Stimulated activated memory B cell treated with anti-CD40 and anti-IgM and Interleukin-4, amounts not matched to agents 10 μg/mL and 1 μg/mL and 100 μg/mL, for 72 hours (primary cell): Measurements from ENCODE around the gene TNRC6B.

ENCODE experiments used
- ATAC-seq: fragments of 150-1000 bp; cut with Tn5 transposase; 2 replicates; pipeline ENCODE4 v1.10.0; 2021
- H3K27ac Mint-ChIP-seq: one replicate; pipeline ENCODE4 v1.8.0; 2022; ENCODE audit warnings: mild to moderate bottlenecking, mixed read lengths
- H3K27me3 Mint-ChIP-seq: one replicate; pipeline ENCODE4 v1.8.0; 2022; ENCODE audit warnings: mixed read lengths
- H3K36me3 Mint-ChIP-seq: one replicate; pipeline ENCODE4 v1.8.0; 2022; ENCODE audit warnings: mixed read lengths
- H3K4me1 Mint-ChIP-seq: one replicate; pipeline ENCODE4 v1.8.0; 2022; ENCODE audit warnings: mixed read lengths
- H3K4me3 Mint-ChIP-seq: one replicate; pipeline ENCODE4 v1.8.0; 2022; ENCODE audit warnings: mild to moderate bottlenecking, moderate library complexity, mixed read lengths
- H3K9me3 Mint-ChIP-seq: one replicate; pipeline ENCODE4 v1.8.0; 2022; ENCODE audit warnings: mixed read lengths

TNRC6B gene

DNA sequence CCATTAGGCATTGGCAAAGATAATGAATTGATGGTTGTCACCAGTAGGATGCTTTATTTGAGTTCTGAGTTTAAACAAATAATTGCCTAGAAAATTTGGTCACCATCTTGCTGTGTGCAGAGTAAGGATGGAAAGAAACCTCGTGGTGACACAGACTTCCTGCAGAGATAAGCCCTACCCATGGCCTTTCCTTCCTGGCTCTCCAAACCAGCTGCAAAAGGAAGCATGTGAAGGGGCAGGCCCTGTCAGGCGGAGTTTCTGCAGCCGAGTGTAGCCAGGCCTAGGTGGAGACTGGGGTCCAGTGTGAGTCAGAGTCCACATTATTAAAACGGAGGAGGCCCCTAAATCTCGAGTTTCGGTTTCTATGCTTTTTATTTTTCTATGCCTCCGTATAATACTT, 85.5 kb downstream of the TNRC6B start:
- Mint-ChIP-seq H3K27ac (no peak overlapping the region), H3K4me3 (no peak overlapping the region), H3K4me1 (peaks cover 15% of the 10 kb centered on the region), H3K27me3 (no peaks in the 10 kb centered on the region), H3K36me3 (peaks cover 50% of the 10 kb centered on the region), H3K9me3 (no peaks in the 10 kb centered on the region)
- ATAC-seq = no peak

- H3K4me1 Mint-ChIP-seq = peaks cover 15% of the 10 kb centered on the region
- ATAC-seq = no peak
- H3K9me3 Mint-ChIP-seq = no peaks in the 10 kb centered on the region
- H3K27ac Mint-ChIP-seq = peak overlapping the region; percentile 65
- H3K4me3 Mint-ChIP-seq = no peak overlapping the region
- H3K27me3 Mint-ChIP-seq = no peaks in the 10 kb centered on the region
- H3K36me3 Mint-ChIP-seq = peaks cover 48% of the 10 kb centered on the region
Measured at GRCh38 chr22:40265783-40266182, 88.1 kb downstream of the TNRC6B start.

DNA sequence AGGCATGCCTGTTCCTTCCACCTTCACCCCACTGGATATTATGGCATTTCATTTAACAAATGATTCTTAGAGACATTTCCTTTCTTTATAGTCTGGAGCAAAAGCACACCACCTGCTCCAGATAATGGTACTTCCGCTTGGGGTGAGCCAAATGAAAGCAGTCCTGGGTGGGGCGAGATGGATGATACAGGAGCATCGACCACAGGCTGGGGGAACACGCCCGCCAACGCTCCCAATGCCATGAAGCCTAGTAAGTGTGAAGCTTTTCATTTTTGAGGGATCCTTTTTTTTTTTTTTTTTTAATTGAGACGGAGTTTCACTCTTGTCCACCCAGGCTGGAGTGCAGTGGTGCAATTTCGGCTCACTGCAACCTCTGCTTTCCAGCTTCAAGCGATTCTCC, 92.3 kb downstream of the TNRC6B start:
- Mint-ChIP-seq H3K4me1 (peaks cover 12% of the 10 kb centered on the region), H3K27ac (no peak overlapping the region), H3K27me3 (no peaks in the 10 kb centered on the region), H3K36me3 (peaks cover 44% of the 10 kb centered on the region), H3K4me3 (no peak overlapping the region), H3K9me3 (no peaks in the 10 kb centered on the region)
- ATAC-seq = no peak

DNA sequence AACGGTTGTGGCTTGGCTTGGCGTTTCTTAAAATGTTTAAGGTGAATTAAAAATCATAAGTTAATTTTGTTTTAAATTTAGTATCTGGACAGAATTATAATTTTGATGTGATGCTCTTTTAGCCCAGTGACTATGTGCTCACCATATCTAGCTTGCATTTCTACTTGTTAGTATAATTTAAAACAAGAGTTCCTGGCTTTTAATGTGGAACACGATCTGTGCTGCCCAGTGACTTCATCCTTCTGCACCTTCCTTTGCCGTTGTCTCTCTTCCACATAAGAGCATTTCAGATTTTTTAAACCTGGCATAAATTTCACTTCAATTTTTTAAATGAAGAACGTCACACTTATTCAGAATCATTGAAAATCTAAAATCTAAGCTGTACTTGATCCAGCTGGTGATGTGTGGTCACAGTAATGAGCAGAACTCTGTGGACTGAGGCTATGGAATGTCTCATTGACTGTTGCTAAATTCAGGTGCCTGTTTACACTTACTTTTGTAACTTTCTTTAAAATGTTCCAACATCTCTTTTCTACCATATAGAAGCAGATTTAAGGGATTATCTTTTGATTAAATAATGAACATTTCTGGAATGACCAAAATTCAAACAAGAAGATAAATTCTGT, 93.1 kb downstream of the TNRC6B start:
- Mint-ChIP-seq H3K27ac (no peak overlapping the region), H3K36me3 (peaks cover 36% of the 10 kb centered on the region), H3K27me3 (no peaks in the 10 kb centered on the region), H3K4me1 (peaks cover 10% of the 10 kb centered on the region), H3K9me3 (no peaks in the 10 kb centered on the region), H3K4me3 (no peak overlapping the region)
- no peak for ATAC-seq

- no peaks in the 10 kb centered on the region for H3K9me3 Mint-ChIP-seq
Measured at GRCh38 chr22:40271440-40271839, 93.7 kb downstream of the TNRC6B start.

GRCh38 chr22:40273319-40273718, 95.6 kb downstream of the TNRC6B start:
- Mint-ChIP-seq H3K4me1 (peaks cover 15% of the 10 kb centered on the region), H3K36me3 (peaks cover 33% of the 10 kb centered on the region)

More at GRCh38 chr22:40271440-40271839, 93.7 kb downstream of the TNRC6B start:
- Mint-ChIP-seq H3K27ac (no peak overlapping the region), H3K4me1 (peaks cover 12% of the 10 kb centered on the region), H3K27me3 (no peaks in the 10 kb centered on the region), H3K4me3 (no peak overlapping the region), H3K36me3 (peaks cover 30% of the 10 kb centered on the region)
- ATAC-seq = no peak

DNA sequence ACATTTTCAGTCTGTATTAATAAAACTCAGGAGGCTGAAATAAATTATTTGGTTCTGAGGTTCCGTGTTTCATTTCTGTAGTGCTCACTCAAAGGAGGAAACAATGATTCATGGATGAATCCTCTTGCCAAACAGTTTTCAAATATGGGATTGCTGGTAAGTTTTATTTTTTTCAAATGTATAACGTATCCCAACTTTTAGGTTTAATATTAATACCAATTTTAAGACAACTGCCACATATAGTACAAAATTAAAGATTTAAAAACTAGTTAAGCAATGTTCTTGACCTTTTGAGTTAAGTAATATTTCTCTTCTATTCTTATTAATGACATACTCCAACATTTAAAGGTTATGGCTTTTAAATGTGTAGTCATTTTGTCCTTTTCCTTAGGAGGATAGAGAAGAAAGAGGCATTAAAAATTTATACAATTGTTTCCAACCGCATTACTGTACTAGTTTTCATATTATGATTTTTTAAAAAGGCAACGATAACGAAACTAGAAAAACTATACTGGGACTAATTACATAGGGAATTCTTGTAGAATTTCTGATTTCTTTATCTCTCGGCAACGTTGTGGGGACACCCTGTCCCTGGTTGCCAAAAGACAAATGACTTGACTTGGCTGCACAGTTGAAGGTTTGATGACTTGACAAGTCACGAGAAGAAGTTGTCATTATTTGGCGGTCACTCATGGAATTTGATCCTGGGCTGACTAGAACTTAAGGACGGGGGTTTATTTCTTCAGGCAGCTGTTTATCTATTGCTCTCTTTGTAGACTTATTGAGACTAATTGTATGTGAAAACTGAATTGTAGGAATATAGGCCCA, 99.5 kb downstream of the TNRC6B start:
- ATAC-seq = no peak
- Mint-ChIP-seq H3K27me3 (no peaks in the 10 kb centered on the region), H3K36me3 (peaks cover 41% of the 10 kb centered on the region), H3K4me3 (no peak overlapping the region), H3K4me1 (peaks cover 15% of the 10 kb centered on the region), H3K9me3 (no peaks in the 10 kb centered on the region), H3K27ac (peak overlapping the region; percentile 87)

More at GRCh38 chr22:40273319-40273718, 95.6 kb downstream of the TNRC6B start:
- ATAC-seq = no peak
- no peak overlapping the region for H3K4me3 Mint-ChIP-seq
- H3K27me3 Mint-ChIP-seq = no peaks in the 10 kb centered on the region
- H3K27ac Mint-ChIP-seq = no peak overlapping the region
- H3K9me3 Mint-ChIP-seq = no peaks in the 10 kb centered on the region

DNA sequence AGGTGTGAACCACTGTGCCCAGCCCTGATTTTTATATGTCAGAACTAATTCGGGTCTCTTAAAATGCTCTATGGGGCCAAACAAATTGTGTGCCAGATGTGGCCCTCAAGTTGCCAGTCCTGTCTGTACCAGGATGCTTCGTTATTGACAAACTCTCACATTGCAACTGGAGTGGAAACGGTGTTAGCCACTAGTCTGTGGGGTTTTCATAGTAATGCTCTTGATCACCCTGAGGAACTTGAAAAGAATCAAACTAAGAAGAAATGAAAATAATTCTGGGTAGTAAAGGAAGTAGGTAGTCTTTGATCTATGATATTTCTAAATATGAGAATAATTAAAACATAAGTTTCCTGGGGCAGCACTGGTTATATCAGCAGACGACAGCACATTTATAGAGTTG, 101.3 kb downstream of the TNRC6B start:
- H3K4me3 Mint-ChIP-seq = no peak overlapping the region
- peaks cover 34% of the 10 kb centered on the region for H3K36me3 Mint-ChIP-seq
- H3K4me1 Mint-ChIP-seq = peaks cover 15% of the 10 kb centered on the region
- no peaks in the 10 kb centered on the region for H3K27me3 Mint-ChIP-seq
- H3K9me3 Mint-ChIP-seq = no peaks in the 10 kb centered on the region
- ATAC-seq = no peak
- no peak overlapping the region for H3K27ac Mint-ChIP-seq

- Mint-ChIP-seq H3K27me3 (no peaks in the 10 kb centered on the region), H3K4me3 (no peak overlapping the region), H3K36me3 (peaks cover 47% of the 10 kb centered on the region), H3K9me3 (no peaks in the 10 kb centered on the region), H3K27ac (no peak overlapping the region), H3K4me1 (no peaks in the 10 kb centered on the region)
- ATAC-seq = no peak
Measured at GRCh38 chr22:40281717-40282116, 104.0 kb downstream of the TNRC6B start.

- peaks cover 52% of the 10 kb centered on the region for H3K36me3 Mint-ChIP-seq
- no peaks in the 10 kb centered on the region for H3K27me3 Mint-ChIP-seq
- H3K4me3 Mint-ChIP-seq = no peak overlapping the region
- no peak overlapping the region for H3K27ac Mint-ChIP-seq
- H3K4me1 Mint-ChIP-seq = peaks cover 19% of the 10 kb centered on the region
- ATAC-seq = no peak
- no peaks in the 10 kb centered on the region for H3K9me3 Mint-ChIP-seq
Measured at GRCh38 chr22:40285513-40285912, 107.8 kb downstream of the TNRC6B start.

DNA sequence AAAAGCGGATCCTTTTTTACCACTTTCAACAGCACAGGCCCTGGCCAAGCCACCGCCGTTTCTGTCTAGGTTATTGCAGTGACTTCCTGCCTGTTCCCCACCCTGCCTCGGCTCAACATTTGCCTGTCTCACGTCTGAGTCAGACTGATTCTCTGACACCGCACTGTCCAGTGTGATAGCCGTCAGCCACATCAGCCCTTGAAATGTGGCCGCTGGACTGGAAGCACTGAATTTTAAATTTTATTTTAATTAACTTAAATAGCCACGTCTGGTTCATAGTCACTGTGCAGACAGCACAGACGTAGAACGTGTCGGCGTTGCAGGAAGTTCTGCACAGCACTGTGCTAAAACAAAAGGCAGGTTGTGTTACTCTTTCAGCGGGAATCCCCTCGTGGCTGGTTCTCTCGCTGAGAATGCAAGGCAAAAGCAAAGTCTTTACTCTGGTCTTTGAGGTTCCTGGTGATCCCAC, 112.3 kb downstream of the TNRC6B start:
- H3K4me1 Mint-ChIP-seq = peaks cover 27% of the 10 kb centered on the region
- H3K27me3 Mint-ChIP-seq = no peaks in the 10 kb centered on the region
- H3K4me3 Mint-ChIP-seq = peak overlapping the region; percentile 44
- peaks cover 40% of the 10 kb centered on the region for H3K36me3 Mint-ChIP-seq
- peak; percentile 96 for ATAC-seq
- H3K27ac Mint-ChIP-seq = peak overlapping the region; percentile 81
- H3K9me3 Mint-ChIP-seq = no peaks in the 10 kb centered on the region

- peak overlapping the region; percentile 81 for H3K27ac Mint-ChIP-seq
- ATAC-seq = no peak
- peaks cover 44% of the 10 kb centered on the region for H3K36me3 Mint-ChIP-seq
- no peak overlapping the region for H3K4me3 Mint-ChIP-seq
- H3K27me3 Mint-ChIP-seq = no peaks in the 10 kb centered on the region
- no peaks in the 10 kb centered on the region for H3K9me3 Mint-ChIP-seq
- H3K4me1 Mint-ChIP-seq = peaks cover 27% of the 10 kb centered on the region
Measured at GRCh38 chr22:40290516-40290915, 112.8 kb downstream of the TNRC6B start.

DNA sequence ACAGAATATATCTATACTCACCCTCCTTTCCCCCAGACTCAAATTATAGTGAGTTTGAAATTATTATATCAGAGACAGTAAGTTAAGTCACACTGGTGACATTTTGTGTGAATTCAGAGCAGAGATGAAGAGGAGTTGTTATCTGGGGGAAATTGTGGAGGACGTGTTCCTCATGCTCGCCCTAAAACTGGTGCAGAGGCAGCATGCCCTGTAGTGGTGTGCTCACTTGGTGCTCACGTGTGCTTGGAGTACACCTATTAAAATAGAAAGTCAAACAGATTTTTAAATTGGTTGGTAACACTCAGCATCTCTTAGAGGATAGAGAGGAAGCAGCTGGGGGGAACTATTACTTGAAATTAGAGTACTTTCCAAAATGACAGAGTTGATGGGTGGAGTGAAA, 117.0 kb downstream of the TNRC6B start:
- peaks cover 15% of the 10 kb centered on the region for H3K4me1 Mint-ChIP-seq
- no peak overlapping the region for H3K4me3 Mint-ChIP-seq
- H3K9me3 Mint-ChIP-seq = no peaks in the 10 kb centered on the region
- no peak for ATAC-seq
- H3K27ac Mint-ChIP-seq = peak overlapping the region; percentile 35
- no peaks in the 10 kb centered on the region for H3K27me3 Mint-ChIP-seq
- peaks cover 36% of the 10 kb centered on the region for H3K36me3 Mint-ChIP-seq

- ATAC-seq = no peak
- Mint-ChIP-seq H3K4me1 (no peaks in the 10 kb centered on the region), H3K27ac (no peak overlapping the region), H3K36me3 (peaks cover 53% of the 10 kb centered on the region), H3K9me3 (no peaks in the 10 kb centered on the region), H3K4me3 (no peak overlapping the region), H3K27me3 (no peaks in the 10 kb centered on the region)
Measured at GRCh38 chr22:40300316-40300715, 122.6 kb downstream of the TNRC6B start.

GRCh38 chr22:40300884-40301672, 123.4 kb downstream of the TNRC6B start:
- no peaks in the 10 kb centered on the region for H3K4me1 Mint-ChIP-seq
- H3K36me3 Mint-ChIP-seq = peaks cover 52% of the 10 kb centered on the region
- no peaks in the 10 kb centered on the region for H3K9me3 Mint-ChIP-seq
- no peaks in the 10 kb centered on the region for H3K27me3 Mint-ChIP-seq
- H3K27ac Mint-ChIP-seq = no peak overlapping the region
- no peak for ATAC-seq
- no peak overlapping the region for H3K4me3 Mint-ChIP-seq
